ENCODE measurements around the gene SLC37A3. TPM values are rescaled to one million over a fixed set of nuclear protein-coding genes. Genes with fewer than 3 reads are reported as not detected.

Gene SLC37A3
- total RNA-seq, 1 donor from 2014 or later, result 84.5 TPM

- Mint-ChIP-seq H3K4me3 (ENCODE audit: unreplicated experiment) (no peak overlapping the region), H3K9me3 (ENCODE audit: unreplicated experiment) (no peaks in the 10 kb centered on the region), H3K4me1 (ENCODE audit: low read depth, unreplicated experiment) (no peaks in the 10 kb centered on the region), H3K27me3 (ENCODE audit: unreplicated experiment) (no peaks in the 10 kb centered on the region), H3K27ac (ENCODE audit: unreplicated experiment) (no peak overlapping the region), H3K36me3 (ENCODE audit: unreplicated experiment) (no peaks in the 10 kb centered on the region)
- TF ChIP-seq CTCF (IDR thresholded peaks at IDR 0.05; ENCODE audit: partially characterized antibody, unreplicated experiment), result no peak
- no peak for DNase-seq
These were observed 108.5 kb downstream of the SLC37A3 start for GRCh38 chr7:140289804-140290203.

- no peaks in the 10 kb centered on the region for H3K36me3 Mint-ChIP-seq (ENCODE audit: unreplicated experiment)
- no peak for DNase-seq
These were observed 110.3 kb downstream of the SLC37A3 start for GRCh38 chr7:140287988-140288387.

GRCh38 chr7:140285938-140286337 is 112.4 kb downstream of the SLC37A3 start:
- Mint-ChIP-seq H3K9me3 (ENCODE audit: unreplicated experiment) (peaks cover 6% of the 10 kb centered on the region), H3K4me3 (ENCODE audit: unreplicated experiment) (no peak overlapping the region), H3K36me3 (ENCODE audit: unreplicated experiment) (no peaks in the 10 kb centered on the region), H3K27ac (ENCODE audit: unreplicated experiment) (no peak overlapping the region), H3K27me3 (ENCODE audit: unreplicated experiment) (no peaks in the 10 kb centered on the region), H3K4me1 (ENCODE audit: low read depth, unreplicated experiment) (no peaks in the 10 kb centered on the region)
- TF ChIP-seq CTCF (IDR thresholded peaks at IDR 0.05; ENCODE audit: partially characterized antibody, unreplicated experiment), result no peak
- no peak for DNase-seq

More at GRCh38 chr7:140287988-140288387, 110.3 kb downstream of the SLC37A3 start:
- Mint-ChIP-seq H3K27me3 (ENCODE audit: unreplicated experiment) (no peaks in the 10 kb centered on the region), H3K4me3 (ENCODE audit: unreplicated experiment) (no peak overlapping the region), H3K4me1 (ENCODE audit: low read depth, unreplicated experiment) (no peaks in the 10 kb centered on the region), H3K27ac (ENCODE audit: unreplicated experiment) (no peak overlapping the region), H3K9me3 (ENCODE audit: unreplicated experiment) (peaks cover 6% of the 10 kb centered on the region)
- TF ChIP-seq CTCF (IDR thresholded peaks at IDR 0.05; ENCODE audit: partially characterized antibody, unreplicated experiment), result no peak

- no peak overlapping the region for H3K4me3 Mint-ChIP-seq (ENCODE audit: unreplicated experiment)
- no peak for TF ChIP-seq CTCF (IDR thresholded peaks at IDR 0.05; ENCODE audit: partially characterized antibody, unreplicated experiment)
- H3K36me3 Mint-ChIP-seq (ENCODE audit: unreplicated experiment), result no peaks in the 10 kb centered on the region
- no peaks in the 10 kb centered on the region for H3K4me1 Mint-ChIP-seq (ENCODE audit: low read depth, unreplicated experiment)
- H3K27me3 Mint-ChIP-seq (ENCODE audit: unreplicated experiment), result no peaks in the 10 kb centered on the region
- peaks cover 6% of the 10 kb centered on the region for H3K9me3 Mint-ChIP-seq (ENCODE audit: unreplicated experiment)
- no peak overlapping the region for H3K27ac Mint-ChIP-seq (ENCODE audit: unreplicated experiment)
- no peak for DNase-seq
These were observed 114.3 kb downstream of the SLC37A3 start for GRCh38 chr7:140284062-140284461.

Other genes with a start within 250 kb of the SLC37A3 start
- 25.4 TPM for gene KDM7A, start 221.5 kb downstream of the SLC37A3 start, total RNA-seq (ENCODE audit: unreplicated experiment)
- gene RAB19, start 5.5 kb upstream of the SLC37A3 start, total RNA-seq (ENCODE audit: unreplicated experiment), result not detected
- gene MKRN1, start 81.0 kb upstream of the SLC37A3 start, total RNA-seq (ENCODE audit: unreplicated experiment), result 138 TPM
- gene DENND2A, start 242.3 kb upstream of the SLC37A3 start, total RNA-seq (ENCODE audit: unreplicated experiment), result 64.7 TPM